ENCODE data around the gene SAPCD1. TPM values are rescaled to one million over a fixed set of nuclear protein-coding genes. Genes with fewer than 3 reads are reported as not detected.
A peak's percentile ranks its signal among the peaks of the same experiment; 100 is the strongest.

The SAPCD1 gene
- total and polyA plus RNA-seq, 2 donors (not counting 3 experiments of a cell fraction or from before 2014, with no cell fraction given), result 1.6 to 11.7 TPM

DNA sequence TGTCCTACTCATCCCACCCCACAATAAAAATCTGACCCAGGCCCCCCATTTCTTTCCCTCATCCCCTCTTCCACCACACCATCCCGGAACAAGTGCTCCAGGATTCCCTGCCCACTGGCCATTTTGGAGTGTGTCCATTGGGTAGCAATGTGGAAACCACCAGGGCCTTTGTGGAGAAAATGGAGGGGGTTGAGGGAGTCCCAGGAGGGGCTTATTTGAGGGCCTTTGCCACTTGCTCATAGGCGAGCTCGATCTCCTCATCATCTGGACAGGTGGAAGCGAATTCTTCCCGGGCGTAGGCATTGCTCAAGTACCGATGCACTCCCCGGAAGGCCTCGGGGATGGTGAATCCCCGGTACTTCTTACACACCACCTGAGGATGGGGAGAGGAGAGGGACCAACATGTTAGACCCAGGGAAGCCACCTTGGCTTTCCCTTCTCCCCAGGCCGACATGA is 31.8 kb upstream of the SAPCD1 start:
- H3K79me2 ChIP-seq (ENCODE audit: control insufficient read depth, insufficient read depth, low read length), result peaks cover 29% of the 10 kb centered on the region
- peak overlapping the region; percentile 5 for H3K4me2 ChIP-seq (ENCODE audit: insufficient read depth, low read length)
- CTCF ChIA-PET, result interaction anchor here (0.8 to 5.4 kb wide), 13 partner anchors 7 to 99 kb away, joined by 4 to 42 read pairs (median 8); partner anchors contain the start of genes ABHD16A, HSPA1B, LSM2 and VARS1
- H3K4me1 ChIP-seq (ENCODE audit: control insufficient read depth, extremely low read depth, insufficient read depth, low read length), result peaks cover 37% of the 10 kb centered on the region
- DNase-seq (ENCODE audit: low read depth, low spot score), result no peak
- H3K4me3 ChIP-seq (replicated peaks in 1 of 3; ENCODE audit: insufficient read depth in 1 of 3, low read depth in 1 of 3, low read length in 3 of 3), result no peak overlapping the region
- intact Hi-C loops (cut with micrococcal nuclease) (loop anchor here (1.0 to 10.0 kb wide), 5 partner anchors 8 to 186 kb away; partner anchors contain the start of genes ABHD16A, ATP6V1G2, DDX39B and HSPA1B), dilution Hi-C loops (cut with MboI; ENCODE audit: extremely low pct_ligation_motif_present, low sequenced_read_pairs) (no loop called here)
- no peak overlapping the region for H3K9ac ChIP-seq (replicated peaks; ENCODE audit: extremely low read depth, insufficient read depth, low read length)
- H2AFZ ChIP-seq (ENCODE audit: low read depth, low read length), result no peak overlapping the region
- POLR2A ChIA-PET, result interaction anchor here (1.5 to 2.2 kb wide), 3 partner anchors 9 to 97 kb away, joined by 4 to 14 read pairs (median 4); partner anchors contain the start of genes HSPA1B and MSH5
- no peak overlapping the region for H3K27ac ChIP-seq (ENCODE audit: insufficient read depth, low read depth, low read length)
- peaks cover 19 to 38% of the 10 kb centered on the region in 2 experiments for H3K36me3 ChIP-seq (ENCODE audit: control insufficient read depth in 2 of 2, extremely low read depth in 1 of 2, insufficient read depth in 2 of 2, low read length in 2 of 2)
- TF ChIP-seq, protein P1, sequence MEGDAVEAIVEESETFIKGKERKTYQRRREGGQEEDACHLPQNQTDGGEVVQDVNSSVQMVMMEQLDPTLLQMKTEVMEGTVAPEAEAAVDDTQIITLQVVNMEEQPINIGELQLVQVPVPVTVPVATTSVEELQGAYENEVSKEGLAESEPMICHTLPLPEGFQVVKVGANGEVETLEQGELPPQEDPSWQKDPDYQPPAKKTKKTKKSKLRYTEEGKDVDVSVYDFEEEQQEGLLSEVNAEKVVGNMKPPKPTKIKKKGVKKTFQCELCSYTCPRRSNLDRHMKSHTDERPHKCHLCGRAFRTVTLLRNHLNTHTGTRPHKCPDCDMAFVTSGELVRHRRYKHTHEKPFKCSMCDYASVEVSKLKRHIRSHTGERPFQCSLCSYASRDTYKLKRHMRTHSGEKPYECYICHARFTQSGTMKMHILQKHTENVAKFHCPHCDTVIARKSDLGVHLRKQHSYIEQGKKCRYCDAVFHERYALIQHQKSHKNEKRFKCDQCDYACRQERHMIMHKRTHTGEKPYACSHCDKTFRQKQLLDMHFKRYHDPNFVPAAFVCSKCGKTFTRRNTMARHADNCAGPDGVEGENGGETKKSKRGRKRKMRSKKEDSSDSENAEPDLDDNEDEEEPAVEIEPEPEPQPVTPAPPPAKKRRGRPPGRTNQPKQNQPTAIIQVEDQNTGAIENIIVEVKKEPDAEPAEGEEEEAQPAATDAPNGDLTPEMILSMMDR (IDR thresholded peaks at IDR 0.05; ENCODE audit: extremely low read depth in 1 of 2, insufficient read depth in 1 of 2, low read depth in 1 of 2, low read length in 2 of 2), result no peak
- no peak for TF ChIP-seq EZH2 (IDR thresholded peaks at IDR 0.05; ENCODE audit: borderline replicate concordance, low read depth, low read length, severe bottlenecking)
- no peak for TF ChIP-seq POLR2A (IDR thresholded peaks at IDR 0.05; ENCODE audit: low read depth, low read length)
- TF ChIP-seq, protein P2, sequence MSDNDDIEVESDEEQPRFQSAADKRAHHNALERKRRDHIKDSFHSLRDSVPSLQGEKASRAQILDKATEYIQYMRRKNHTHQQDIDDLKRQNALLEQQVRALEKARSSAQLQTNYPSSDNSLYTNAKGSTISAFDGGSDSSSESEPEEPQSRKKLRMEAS (IDR thresholded peaks at IDR 0.05; ENCODE audit: insufficient read depth, insufficient read length), result no peak
- no peak for TF ChIP-seq FOS (IDR thresholded peaks at IDR 0.05; ENCODE audit: borderline replicate concordance, insufficient read depth, low read length)
- no peak for TF ChIP-seq POLR2AphosphoS5 (IDR thresholded peaks at IDR 0.05; ENCODE audit: insufficient read depth, low read depth, low read length)
- no peak for TF ChIP-seq JUN (IDR thresholded peaks at IDR 0.05; ENCODE audit: borderline replicate concordance, insufficient read depth, insufficient read length, low read depth)
- no peak for TF ChIP-seq GATA2 (IDR thresholded peaks at IDR 0.05; ENCODE audit: insufficient read depth, insufficient read length, low read depth, low read length)
- TF ChIP-seq MYC (IDR thresholded peaks at IDR 0.05; ENCODE audit: low read depth, low read length), result no peak
- no peaks in the 10 kb centered on the region for H3K9me1 ChIP-seq (replicated peaks; ENCODE audit: control insufficient read depth, extremely low read depth, insufficient read depth, low read length)
- no peak for FAIRE-seq
- no peaks in the 10 kb centered on the region for H3K9me3 ChIP-seq (replicated peaks; ENCODE audit: control insufficient read depth, insufficient read depth, low read length)
- no peaks in the 10 kb centered on the region for H4K20me1 ChIP-seq (replicated peaks; ENCODE audit: control insufficient read depth, extremely low read depth, insufficient read depth, low read length)
- BruUV-seq (replicated peaks), result no TSS peak
- no peaks in the 10 kb centered on the region for H3K27me3 ChIP-seq (ENCODE audit: control insufficient read depth in 2 of 2, insufficient read depth in 2 of 2, low read length in 2 of 2)

All from endothelial cell of umbilical vein (primary cell).